ENCODE measurements around the gene TDRD3. TPM values are rescaled to one million over a fixed set of nuclear protein-coding genes. Genes with fewer than 3 reads are reported as not detected.

The TDRD3 gene
- polyA plus RNA-seq, 1 of the 3 experiments (the other 2 are of a cell fraction) = 3.8 TPM

- H3F3A ChIP-seq (replicated peaks; ENCODE audit: insufficient read depth) = no peaks in the 10 kb centered on the region
- no peak for DNase-seq
Measured at GRCh38 chr13:60435762-60436374, 38.8 kb downstream of the TDRD3 start.

More at GRCh38 chr13:60435762-60436374, 38.8 kb downstream of the TDRD3 start:
- ChIA-PET CTCF (no interaction called here), POLR2A (no interaction called here)
- no peak overlapping the region for H3K4me2 ChIP-seq
- H3K36me3 ChIP-seq (replicated peaks in 1 of 2; ENCODE audit: control insufficient read depth in 1 of 2, insufficient read depth in 2 of 2, low read length in 1 of 2) = no peaks in the 10 kb centered on the region
- H3K27me3 ChIP-seq (ENCODE audit: insufficient read depth) = no peaks in the 10 kb centered on the region
- no peaks in the 10 kb centered on the region for H3K9me2 ChIP-seq
- H3K4me1 ChIP-seq (ENCODE audit: control insufficient read depth in 1 of 2, insufficient read depth in 2 of 2, low read depth in 1 of 2, low read length in 1 of 2) = peaks cover 0 to under 1% of the 10 kb centered on the region in 2 experiments; a peak in 2 of 4 replicates
- no peak overlapping the region for H3K4me3 ChIP-seq (ENCODE audit: low read depth in 2 of 2, low read length in 1 of 2)
- 91% methylated on average over 2 of the region's 2 CpGs for WGBS (ENCODE audit: low lambda C conversion rate)
- H4K20me1 ChIP-seq (ENCODE audit: insufficient read depth) = no peaks in the 10 kb centered on the region
- no peak overlapping the region for H2AFZ ChIP-seq (ENCODE audit: low read depth)
- H3K79me2 ChIP-seq (ENCODE audit: insufficient read depth) = peaks cover 11% of the 10 kb centered on the region; the same call in 1 of the 2 replicates
- no peak overlapping the region for H3K9ac ChIP-seq
- H3K9me3 ChIP-seq = no peaks in the 10 kb centered on the region; the same call in 1 of the 2 replicates
- no peak overlapping the region for H3K27ac ChIP-seq (ENCODE audit: low read depth in 2 of 2, low read length in 1 of 2)
- TF ChIP-seq MAX (IDR thresholded peaks at IDR 0.05; ENCODE audit: low read depth) (no peak), GABPA (IDR thresholded peaks at IDR 0.05; ENCODE audit: low read depth) (no peak), EZH2phosphoT487 (IDR thresholded peaks at IDR 0.05; ENCODE audit: borderline replicate concordance, low read depth) (no peak), NFIC (IDR thresholded peaks at IDR 0.05; ENCODE audit: borderline replicate concordance) (no peak), RXRA (IDR thresholded peaks at IDR 0.05; ENCODE audit: borderline replicate concordance, low read depth) (no peak), RAD21 (IDR thresholded peaks at IDR 0.05; ENCODE audit: low read length) (no peak), TAF1 (IDR thresholded peaks at IDR 0.05; ENCODE audit: borderline replicate concordance, low read depth, low read length) (no peak), FOXJ3 (CRISPR knock-in tag; IDR thresholded peaks at IDR 0.05) (no peak), TEAD4 (IDR thresholded peaks at IDR 0.05; ENCODE audit: borderline replicate concordance, insufficient read depth) (no peak), USF2 (IDR thresholded peaks at IDR 0.05; ENCODE audit: borderline replicate concordance, low read depth, low read length) (no peak), TCF12 (IDR thresholded peaks at IDR 0.05) (no peak), CHD2 (IDR thresholded peaks at IDR 0.05; ENCODE audit: low read length, partially characterized antibody) (no peak)
- TF ChIP-seq, protein P1, sequence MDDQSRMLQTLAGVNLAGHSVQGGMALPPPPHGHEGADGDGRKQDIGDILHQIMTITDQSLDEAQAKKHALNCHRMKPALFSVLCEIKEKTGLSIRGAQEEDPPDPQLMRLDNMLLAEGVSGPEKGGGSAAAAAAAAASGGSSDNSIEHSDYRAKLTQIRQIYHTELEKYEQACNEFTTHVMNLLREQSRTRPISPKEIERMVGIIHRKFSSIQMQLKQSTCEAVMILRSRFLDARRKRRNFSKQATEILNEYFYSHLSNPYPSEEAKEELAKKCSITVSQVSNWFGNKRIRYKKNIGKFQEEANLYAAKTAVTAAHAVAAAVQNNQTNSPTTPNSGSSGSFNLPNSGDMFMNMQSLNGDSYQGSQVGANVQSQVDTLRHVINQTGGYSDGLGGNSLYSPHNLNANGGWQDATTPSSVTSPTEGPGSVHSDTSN (IDR thresholded peaks at IDR 0.05) = no peak
- TF ChIP-seq, protein P2, sequence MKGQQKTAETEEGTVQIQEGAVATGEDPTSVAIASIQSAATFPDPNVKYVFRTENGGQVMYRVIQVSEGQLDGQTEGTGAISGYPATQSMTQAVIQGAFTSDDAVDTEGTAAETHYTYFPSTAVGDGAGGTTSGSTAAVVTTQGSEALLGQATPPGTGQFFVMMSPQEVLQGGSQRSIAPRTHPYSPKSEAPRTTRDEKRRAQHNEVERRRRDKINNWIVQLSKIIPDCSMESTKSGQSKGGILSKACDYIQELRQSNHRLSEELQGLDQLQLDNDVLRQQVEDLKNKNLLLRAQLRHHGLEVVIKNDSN (IDR thresholded peaks at IDR 0.05; ENCODE audit: borderline replicate concordance, low read depth) = no peak
- TF ChIP-seq, protein P3, sequence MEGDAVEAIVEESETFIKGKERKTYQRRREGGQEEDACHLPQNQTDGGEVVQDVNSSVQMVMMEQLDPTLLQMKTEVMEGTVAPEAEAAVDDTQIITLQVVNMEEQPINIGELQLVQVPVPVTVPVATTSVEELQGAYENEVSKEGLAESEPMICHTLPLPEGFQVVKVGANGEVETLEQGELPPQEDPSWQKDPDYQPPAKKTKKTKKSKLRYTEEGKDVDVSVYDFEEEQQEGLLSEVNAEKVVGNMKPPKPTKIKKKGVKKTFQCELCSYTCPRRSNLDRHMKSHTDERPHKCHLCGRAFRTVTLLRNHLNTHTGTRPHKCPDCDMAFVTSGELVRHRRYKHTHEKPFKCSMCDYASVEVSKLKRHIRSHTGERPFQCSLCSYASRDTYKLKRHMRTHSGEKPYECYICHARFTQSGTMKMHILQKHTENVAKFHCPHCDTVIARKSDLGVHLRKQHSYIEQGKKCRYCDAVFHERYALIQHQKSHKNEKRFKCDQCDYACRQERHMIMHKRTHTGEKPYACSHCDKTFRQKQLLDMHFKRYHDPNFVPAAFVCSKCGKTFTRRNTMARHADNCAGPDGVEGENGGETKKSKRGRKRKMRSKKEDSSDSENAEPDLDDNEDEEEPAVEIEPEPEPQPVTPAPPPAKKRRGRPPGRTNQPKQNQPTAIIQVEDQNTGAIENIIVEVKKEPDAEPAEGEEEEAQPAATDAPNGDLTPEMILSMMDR (IDR thresholded peaks at IDR 0.05) = no peak
